Measurements from ENCODE around the gene KCNJ10.

GRCh38 chr1:160080381-160081100 lies 10.6 kb upstream of the KCNJ10 start:
- TF ChIP-seq POLR2A (IDR thresholded peaks at IDR 0.05; ENCODE audit: low read depth, low read length) (no peak), POLR2AphosphoS5 (IDR thresholded peaks at IDR 0.05; ENCODE audit: low read depth, low read length) (no peak)
